GM12878 (cell line): ENCODE results near the gene IL27RA. TPM values are rescaled to one million over a fixed set of nuclear protein-coding genes. Genes with fewer than 3 reads are reported as not detected.

ENCODE experiments used
- ATAC-seq: fragments of 200-7000 bp; cut with Tn5 transposase; 3 replicates; pipeline ENCODE4 v1.9.1; 2020; ENCODE audit warnings: mild to moderate bottlenecking, moderate library complexity
- BruUV-seq: library from RNA; stranded (reverse); fragments of 400-500 nt; replicated peaks from 2 replicates; lab custom pipeline; 2021; lab: Mats Ljungman, UMichigan
- CTCF ChIA-PET: fragments of 300-600 bp; sonication (Branson Sonifier 250); formaldehyde crosslinking; extraction: SDS; loops from one replicate; lab custom pipeline; 2021; ENCODE audit warnings: inconsistent platforms; lab: Yijun Ruan, JAX
- POLR2A ChIA-PET: fragments of 350-600 bp; formaldehyde crosslinking; extraction: SDS; loops from one replicate; lab custom pipeline; 2021; ENCODE audit warnings: inconsistent platforms; lab: Charles Lee
- RAD21 ChIA-PET: fragments of 300-600 bp; sonication (Branson Sonifier 250); formaldehyde crosslinking; loops from one replicate; lab custom pipeline; 2023; ENCODE audit warnings: antibody characterized with exemption; ENCODE audit not compliant: unreplicated experiment; lab: Charles Lee
- SMC1A ChIA-PET: fragments of 300-600 bp; sonication (Branson Sonifier 250); formaldehyde crosslinking; loops from one replicate; lab custom pipeline; 2023; ENCODE audit not compliant: unreplicated experiment, uncharacterized antibody; lab: Charles Lee
- DNase-seq: peaks from one replicate; pipeline ENCODE4 v3.0.0-alpha.2; 2011; ENCODE audit warnings: low read depth, low spot score
- FAIRE-seq: peaks from 3 replicates; lab custom pipeline; 2011; peaks lifted over from hg19 to GRCh38; lab: Jason Lieb, UNC
- H2AFZ ChIP-seq: 2 replicates; pipeline ENCODE4 v1.6.0; 2011; ENCODE audit warnings: low read depth, low read length, control low read depth; ENCODE audit not compliant: control insufficient read depth
- H3K27ac ChIP-seq: 2 replicates; pipeline ENCODE4 v1.5.1; 2011; ENCODE audit warnings: control low read depth; ENCODE audit not compliant: control insufficient read depth, insufficient read depth
- H3K27me3 ChIP-seq, 2 experiments: replicated peaks in 1 of 2; 2 replicates each; pipeline versions ENCODE4 v1.6.0 to v1.6.1; 2011; ENCODE audit warnings: low read length in 1 of 2; ENCODE audit not compliant: control insufficient read depth in 2 of 2, insufficient read depth in 2 of 2
- H3K36me3 ChIP-seq, 2 experiments: 2 replicates each; pipeline ENCODE4 v1.5.1; 2011; ENCODE audit warnings: low read length in 1 of 2; ENCODE audit not compliant: control insufficient read depth in 2 of 2, insufficient read depth in 2 of 2
- H3K4me1 ChIP-seq: 2 replicates; pipeline ENCODE4 v1.6.1; 2011; ENCODE audit warnings: mild to moderate bottlenecking, low read length, moderate library complexity, mixed read lengths; ENCODE audit not compliant: control insufficient read depth, insufficient read depth
- H3K4me2 ChIP-seq: 2 replicates; pipeline ENCODE4 v1.6.0; 2011; ENCODE audit warnings: control low read depth; ENCODE audit not compliant: control insufficient read depth, insufficient read depth
- H3K4me3 ChIP-seq: fragments of 200-600 bp; sonication (generic); 2 replicates; pipeline ENCODE4 v1.5.1; 2016
- H3K79me2 ChIP-seq: 2 replicates; pipeline ENCODE4 v1.6.0; 2011; ENCODE audit warnings: low read length; ENCODE audit not compliant: control insufficient read depth, insufficient read depth
- H3K9ac ChIP-seq: 2 replicates; pipeline ENCODE4 v1.8.0; 2011; ENCODE audit warnings: low read length, control low read depth, mixed read lengths; ENCODE audit not compliant: control insufficient read depth, insufficient read depth
- H3K9me3 ChIP-seq: replicated peaks from 3 replicates; pipeline ENCODE4 v1.5.1; 2011; ENCODE audit warnings: mild to moderate bottlenecking, low read length; ENCODE audit not compliant: control insufficient read depth, insufficient read depth
- H4K20me1 ChIP-seq: 2 replicates; pipeline ENCODE4 v1.6.0; 2011; ENCODE audit not compliant: control insufficient read depth, insufficient read depth
- CTCF ChIP-seq, 3 experiments: IDR thresholded peaks in 2 of 3; conservative IDR thresholded peaks in 1 of 3; 2 replicates each; pipeline ENCODE4 v1.5.1; 2011; ENCODE audit warnings: low read depth in 3 of 3, low read length in 3 of 3, mild to moderate bottlenecking in 3 of 3, control low read depth in 2 of 3, moderate library complexity in 2 of 3, inconsistent platforms in 1 of 3, mixed read lengths in 1 of 3; ENCODE audit not compliant: control insufficient read depth in 2 of 3, insufficient read depth in 1 of 3; ENCODE audit errors: extremely low read depth in 1 of 3
- ELK1 ChIP-seq: IDR thresholded peaks from 2 replicates; pipeline ENCODE4 v1.6.1; 2012; ENCODE audit warnings: low read depth, low read length, improper control_type of control experiment
- IRF5 ChIP-seq: fragments of 450-650 bp; IDR thresholded peaks from 2 replicates; pipeline ENCODE4 v1.6.1; 2017; ENCODE audit warnings: borderline replicate concordance
- KLF5 ChIP-seq: fragments of 450-650 bp; IDR thresholded peaks from 2 replicates; pipeline ENCODE4 v1.6.1; 2014; ENCODE audit warnings: mild to moderate bottlenecking; ENCODE audit not compliant: partially characterized antibody
- RAD21 ChIP-seq: IDR thresholded peaks from 2 replicates; pipeline ENCODE4 v1.6.1; 2011; ENCODE audit warnings: mild to moderate bottlenecking, low read depth, low read length, moderate library complexity; ENCODE audit not compliant: insufficient read depth
- SUZ12 ChIP-seq: fragments of 200-600 bp; sonication (generic); IDR thresholded peaks from one replicate; pipeline ENCODE4 v1.6.1; 2018; ENCODE audit warnings: antibody characterized with exemption, mild to moderate bottlenecking; ENCODE audit not compliant: unreplicated experiment
- ZNF207 ChIP-seq: fragments of 450-650 bp; IDR thresholded peaks from 2 replicates; pipeline ENCODE4 v1.6.1; 2014; ENCODE audit warnings: antibody characterized with exemption, mild to moderate bottlenecking, borderline replicate concordance
- ZNF217 ChIP-seq: fragments of 450-650 bp; IDR thresholded peaks from 2 replicates; pipeline ENCODE4 v1.6.1; 2017; ENCODE audit warnings: antibody characterized with exemption, mild to moderate bottlenecking
- WGBS: methylation state at CpG from one replicate; pipeline ENCODE4 v1.1.6; 2016; ENCODE audit warnings: low lambda C conversion rate; ENCODE audit not compliant: insufficient replicate concordance, insufficient coverage; ENCODE audit errors: missing lambda C conversion rate; 5-methylcytosine and 5-hydroxymethylcytosine counted together
- in situ Hi-C: fragments of 300-500 bp; cut with MboI; formaldehyde crosslinking; loops from 9 replicates; pipeline ENCODE4 v1.14.3; 2018; ENCODE audit warnings: mixed read lengths
- intact Hi-C: fragments of 100-400 bp; cut with micrococcal nuclease; formaldehyde crosslinking; loops from one replicate; pipeline ENCODE4 v1.14.2; 2022; ENCODE audit not compliant: unreplicated experiment
- polyA plus RNA-seq, 11 experiments: library from polyadenylated mRNA; depleted of rRNA in 4 of 11; unstranded in 6 of 11; stranded (reverse) in 5 of 11; fragments of >200 nt; fragmentation: Nextera tagmentation in 4 of 11; fragmentation: Illumina TruSeq in 1 of 11; extraction: Ambion mirVana in 4 of 11; extraction: Trizol in 1 of 11; gene quantifications; 1 replicate in 1 of 11; 2 replicates in 10 of 11; pipeline versions ENCODE4 v1.2.1 to v1.2.3, GENCODE V29; 2011 to 2016; ENCODE audit warnings: inconsistent platforms in 2 of 11, missing spikeins in 2 of 11, low read depth in 1 of 11
- total RNA-seq, 4 experiments: library from RNA; depleted of rRNA in 3 of 4; stranded (reverse); fragments of >200 nt in 3 of 4; fragmentation: Illumina TruSeq in 1 of 4; extraction: Trizol in 1 of 4; gene quantifications; 2 replicates each; pipeline versions ENCODE4 v1.2.1 to v1.2.3, GENCODE V29; 2013 to 2021

Gene IL27RA
- total and polyA plus RNA-seq, 10 of the 15 experiments (the other 5 are each of a cell fraction or from before 2014, with no cell fraction given) = 8.4 to 63.5 (median 41.2) TPM

GRCh38 chr19:14022469-14022868, 9.1 kb upstream of the IL27RA start:
- SMC1A ChIA-PET = interaction anchor here (0.7 to 2.3 kb wide), 6 partner anchors 9 to 77 kb away, joined by 3 to 8 read pairs (median 6); partner anchors contain the start of gene IL27RA
- no peak for ATAC-seq
- WGBS = 84% methylated on average over 4 of the region's 4 CpGs
- Histone ChIP-seq H3K36me3 (no peaks in the 10 kb centered on the region), H3K4me3 (no peak overlapping the region), H4K20me1 (no peaks in the 10 kb centered on the region), H2AFZ (no peak overlapping the region), H3K4me2 (no peak overlapping the region), H3K27ac (no peak overlapping the region), H3K27me3 (no peaks in the 10 kb centered on the region), H3K4me1 (peaks cover 8% of the 10 kb centered on the region; the same call in 1 of the 2 replicates), H3K79me2 (no peaks in the 10 kb centered on the region), H3K9ac (no peak overlapping the region), H3K9me3 (no peaks in the 10 kb centered on the region)
- POLR2A ChIA-PET = interaction anchor here (0.6 to 2.0 kb wide), 8 partner anchors 9 to 364 kb away, joined by 3 to 11 read pairs (median 4); partner anchors contain the start of genes IL27RA and RFX1
- DNase-seq = no peak
- no peak for TF ChIP-seq SUZ12
- RAD21 ChIA-PET = interaction anchor here (1.2 kb wide), 1 partner anchor 9 kb away, joined by 5 read pairs; the partner anchor contains the start of gene IL27RA
- intact Hi-C loops (no loop called here), in situ Hi-C loops (no loop called here)
- no TSS peak for BruUV-seq
- FAIRE-seq = no peak
- CTCF ChIA-PET = interaction anchor here (0.6 to 2.2 kb wide), 7 partner anchors 9 to 59 kb away, joined by 3 to 14 read pairs (median 3); partner anchors contain the start of genes IL27RA, MISP3 and RFX1

GRCh38 chr19:14023404-14024235, 7.9 kb upstream of the IL27RA start:
- Histone ChIP-seq H3K4me1 (peaks cover 11% of the 10 kb centered on the region), H3K27me3 (no peaks in the 10 kb centered on the region), H3K9me3 (no peaks in the 10 kb centered on the region), H3K4me2 (no peak overlapping the region), H2AFZ (peak overlapping the region; percentile 13), H3K36me3 (no peaks in the 10 kb centered on the region), H3K4me3 (no peak overlapping the region), H3K79me2 (no peaks in the 10 kb centered on the region), H3K27ac (no peak overlapping the region), H4K20me1 (no peaks in the 10 kb centered on the region), H3K9ac (no peak overlapping the region; the same call in 1 of the 2 replicates)
- 63% methylated on average over 9 of the region's 9 CpGs for WGBS
- FAIRE-seq = peak; percentile 54
- ChIA-PET SMC1A (interaction anchor here (0.9 to 2.3 kb wide), 3 partner anchors 17 to 25 kb away, joined by 3 to 8 read pairs (median 5); no protein-coding TSS in a partner anchor), RAD21 (no interaction called here), CTCF (interaction anchor here (0.7 to 2.2 kb wide), 3 partner anchors 8 to 69 kb away, joined by 3 to 14 read pairs (median 7); partner anchors contain the start of genes IL27RA and RFX1), POLR2A (interaction anchor here (0.7 to 0.8 kb wide), 2 partner anchors 16 to 91 kb away, joined by 3 to 4 read pairs; no protein-coding TSS in a partner anchor)
- in situ Hi-C loops = no loop called here
- peak; percentile 80 for ATAC-seq
- intact Hi-C loops = no loop called here
- no peak for DNase-seq
- no TSS peak for BruUV-seq
- TF ChIP-seq SUZ12 = no peak
- no peak for TF ChIP-seq ELK1
- TF ChIP-seq CTCF (IDR thresholded peaks at IDR 0.05 in 2 of 3, conservative IDR thresholded peaks at IDR 0.05 in 1 of 3; ENCODE audit: control insufficient read depth in 2 of 3, extremely low read depth in 1 of 3, insufficient read depth in 1 of 3, low read depth in 3 of 3, low read length in 3 of 3) = peak; percentile 27 to 53 (median 51)
- TF ChIP-seq KLF5 = no peak
- no peak for TF ChIP-seq ZNF207
- no peak for TF ChIP-seq IRF5
- TF ChIP-seq ZNF217 = no peak
- peak; percentile 35; the same call in 1 of the 2 replicates for TF ChIP-seq RAD21
